Activated naive CD8-positive, alpha-beta T cell treated with anti-CD3 and anti-CD28 coated beads, Interleukin-2, amount 50 U/mL, for 16 hours (primary cell): ENCODE measurements around the gene C11orf97.
"Not testable (repeated sequence)": the region's sequence is repeated elsewhere in the genome, so short reads cannot be mapped to it uniquely, and the experiment has no call there.

ENCODE experiments used
- DNase-seq: peaks from one replicate; pipeline ENCODE4 v3.0.0-alpha.2; 2020; ENCODE audit warnings: low read depth, low spot score

The C11orf97 gene

GRCh38 chr11:94525546-94526324, 13.5 kb downstream of the C11orf97 start:
- DNase-seq: no peak

- no peak for DNase-seq
Measured at GRCh38 chr11:94526645-94527438, 14.6 kb downstream of the C11orf97 start.

- no peak for DNase-seq
Measured at GRCh38 chr11:94528551-94528950, 16.3 kb downstream of the C11orf97 start.

- DNase-seq: no peak
Measured at GRCh38 chr11:94532211-94532610, 19.9 kb downstream of the C11orf97 start.

- DNase-seq: no peak
Measured at GRCh38 chr11:94533206-94533605, 20.9 kb downstream of the C11orf97 start.

GRCh38 chr11:94533696-94534630, 21.7 kb downstream of the C11orf97 start:
- DNase-seq: no peak

- DNase-seq: no peak
Measured at GRCh38 chr11:94536386-94536785, 24.1 kb downstream of the C11orf97 start.

- no peak for DNase-seq
Measured at GRCh38 chr11:94537031-94537600, 24.9 kb downstream of the C11orf97 start.

GRCh38 chr11:94539420-94539819, 27.2 kb downstream of the C11orf97 start:
- no peak for DNase-seq

GRCh38 chr11:94543695-94544645, 31.7 kb downstream of the C11orf97 start, which contains the start of gene FUT4:
FUT4 (plus strand) TSS chr11:94543921; CDS start chr11:94544134, 213 bp downstream.
- peak; percentile 40 for DNase-seq

GRCh38 chr11:94544646-94545263, 32.5 kb downstream of the C11orf97 start:
- no peak for DNase-seq

- no peak for DNase-seq
Measured at GRCh38 chr11:94545264-94546161, 33.3 kb downstream of the C11orf97 start.

GRCh38 chr11:94546162-94546470, 33.9 kb downstream of the C11orf97 start:
- DNase-seq: no peak

GRCh38 chr11:94546886-94547285, 34.6 kb downstream of the C11orf97 start:
- DNase-seq: no peak

GRCh38 chr11:94549146-94549545, 36.9 kb downstream of the C11orf97 start:
- no peak for DNase-seq

- no peak for DNase-seq
Measured at GRCh38 chr11:94550513-94550912, 38.3 kb downstream of the C11orf97 start.

GRCh38 chr11:94553938-94554337, 41.7 kb downstream of the C11orf97 start:
- DNase-seq: no peak

GRCh38 chr11:94555752-94556329, 43.6 kb downstream of the C11orf97 start:
- DNase-seq: not testable (repeated sequence)
